ENCODE measurements around the gene SYNDIG1. TPM values are rescaled to one million over a fixed set of nuclear protein-coding genes. Genes with fewer than 3 reads are reported as not detected.

Gene SYNDIG1
- total and polyA plus RNA-seq, 2 of the 4 experiments (the other 2 are of a cell fraction), result not detected

DNA sequence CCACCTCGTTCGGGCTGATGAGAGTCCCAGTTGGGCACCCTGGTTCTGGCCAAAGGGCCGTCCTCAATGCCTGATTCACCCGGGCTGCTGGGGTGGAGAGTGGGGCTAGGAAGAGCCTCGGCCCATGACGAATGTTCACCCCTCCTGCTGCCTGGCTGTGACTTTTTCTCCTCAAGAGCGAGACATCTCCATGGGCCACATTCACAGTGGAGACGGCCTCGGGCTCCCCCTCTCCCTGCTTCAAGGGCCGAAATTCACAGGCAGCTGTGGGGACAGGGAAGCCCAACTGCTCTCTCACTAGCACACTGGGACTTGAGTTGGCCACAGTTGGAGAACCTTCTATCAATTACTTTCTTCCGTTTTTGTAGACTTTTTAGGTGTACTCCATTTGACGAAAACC lies 138.0 kb downstream of the SYNDIG1 start:
- Histone ChIP-seq H2BK120ac (ENCODE audit: low read depth, low read length) (no peak overlapping the region), H3K4me2 (ENCODE audit: low read depth, low read length) (no peak overlapping the region), H3K36me3 (ENCODE audit: control insufficient read depth, insufficient read depth, low read length) (no peaks in the 10 kb centered on the region), H3K27ac (ENCODE audit: insufficient read depth, low read length) (no peak overlapping the region), H3K9me3 (ENCODE audit: control insufficient read depth, insufficient read depth, low read length) (no peaks in the 10 kb centered on the region), H3K27me3 (ENCODE audit: control insufficient read depth, insufficient read depth, low read length) (peaks cover 10% of the 10 kb centered on the region), H3K9ac (ENCODE audit: low read depth, low read length) (no peak overlapping the region), H4K8ac (ENCODE audit: low read depth in 2 of 2, low read length in 2 of 2) (no peak overlapping the region), H2BK5ac (ENCODE audit: low read depth, low read length, poor library complexity, severe bottlenecking) (no peak overlapping the region), H2AK5ac (ENCODE audit: low read depth, low read length) (no peak overlapping the region), H2BK20ac (ENCODE audit: low read depth, low read length) (no peak overlapping the region), H3K56ac (ENCODE audit: extremely low read depth, insufficient read depth, low read length) (no peak overlapping the region), H3K4me3 (ENCODE audit: insufficient read depth, low read depth, low read length) (no peak overlapping the region), H4K5ac (ENCODE audit: low read depth, low read length) (no peak overlapping the region), H2AK9ac (replicated peaks; ENCODE audit: low read depth, low read length, poor library complexity) (no peak overlapping the region), H2BK15ac (ENCODE audit: low read depth, low read length) (no peak overlapping the region), H3K79me1 (ENCODE audit: low read depth in 1 of 2, low read length in 2 of 2) (no peaks in the 10 kb centered on the region), H3K4me1 (ENCODE audit: control insufficient read depth, insufficient read depth, low read length) (no peaks in the 10 kb centered on the region), H3K23ac (ENCODE audit: low read depth, low read length) (no peak overlapping the region), H3K14ac (replicated peaks; ENCODE audit: low read depth, low read length) (no peak overlapping the region), H3K4ac (ENCODE audit: low read depth, low read length) (no peak overlapping the region), H2AFZ (replicated peaks; ENCODE audit: low read length, poor library complexity) (no peak overlapping the region), H3K9me1 (ENCODE audit: insufficient read depth, low read length) (no peaks in the 10 kb centered on the region), H4K91ac (ENCODE audit: insufficient read depth, low read depth, low read length) (no peak overlapping the region), H3K18ac (ENCODE audit: low read depth, low read length) (no peak overlapping the region), H4K20me1 (ENCODE audit: insufficient read depth, low read length) (no peaks in the 10 kb centered on the region)
- ATAC-seq (ENCODE audit: low read depth) (no peak), DNase-seq (no peak)
- ChIA-PET POLR2A (ENCODE audit: unreplicated experiment) (no interaction called here), CTCF (interaction anchor here (1.2 kb wide), 1 partner anchor 12 kb away, joined by 4 read pairs; no protein-coding TSS in a partner anchor)
- no peak for TF ChIP-seq SMC3 (IDR thresholded peaks at IDR 0.05; ENCODE audit: low read depth, low read length)
- no peak for TF ChIP-seq RAD21 (IDR thresholded peaks at IDR 0.05; ENCODE audit: low read length)
- no peak for TF ChIP-seq MAFK (IDR thresholded peaks at IDR 0.05; ENCODE audit: low read depth, low read length)
- no peak for TF ChIP-seq MAZ (IDR thresholded peaks at IDR 0.05; ENCODE audit: borderline replicate concordance, low read depth, low read length)
- TF ChIP-seq MXI1 (IDR thresholded peaks at IDR 0.05; ENCODE audit: borderline replicate concordance, low read depth, low read length), result no peak
- no peak for TF ChIP-seq CEBPB (IDR thresholded peaks at IDR 0.05; ENCODE audit: low read depth, low read length)
- TF ChIP-seq RFX5 (IDR thresholded peaks at IDR 0.05; ENCODE audit: low read depth, low read length), result no peak
- no peak for TF ChIP-seq CHD1 (IDR thresholded peaks at IDR 0.05; ENCODE audit: low read depth, low read length)
- TF ChIP-seq FOS (IDR thresholded peaks at IDR 0.05; ENCODE audit: low read depth, low read length), result no peak
- no peak for TF ChIP-seq USF2 (IDR thresholded peaks at IDR 0.05; ENCODE audit: low read depth, low read length)
- TF ChIP-seq BHLHE40 (IDR thresholded peaks at IDR 0.05; ENCODE audit: low read depth, low read length), result no peak
- no peak for TF ChIP-seq RCOR1 (IDR thresholded peaks at IDR 0.05; ENCODE audit: insufficient replicate concordance, low read length)
- intact Hi-C loops (cut with micrococcal nuclease) (no loop called here), in situ Hi-C loops (cut with MboI; ENCODE audit: low sequenced_read_pairs) (no loop called here), dilution Hi-C loops (cut with HindIII; ENCODE audit: low sequenced_read_pairs, unreplicated experiment) (no loop called here)
- BruUV-seq (replicated peaks), result no TSS peak
- WGBS, 2 experiments (ENCODE audit: extremely low coverage in 2 of 2, insufficient read length in 1 of 2), result 100% methylated on average over 1 of the region's 12 CpGs; no CpG with 5 or more reads in 1 of the 2 experiments

Data from IMR-90 (cell line).